ENCODE results near the gene FGFR3.

The FGFR3 gene

GRCh38 chr4:1851575-1852410 lies 58.7 kb downstream of the FGFR3 start:
- no peak for FAIRE-seq
- TF ChIP-seq PAX5 (IDR thresholded peaks at IDR 0.05; ENCODE audit: insufficient read depth, low read length, severe bottlenecking) (no peak), POLR2A (IDR thresholded peaks at IDR 0.05; ENCODE audit: low read depth, low read length) (no peak), POLR2AphosphoS5 (IDR thresholded peaks at IDR 0.05; ENCODE audit: low read depth, low read length) (no peak), SPI1 (IDR thresholded peaks at IDR 0.05; ENCODE audit: low read depth, low read length) (no peak), TAF1 (IDR thresholded peaks at IDR 0.05; ENCODE audit: low read depth, low read length) (no peak), POU2F2 (IDR thresholded peaks at IDR 0.05; ENCODE audit: low read depth, low read length) (no peak)
- no peak for DNase-seq (ENCODE audit: insufficient read length, low spot score)

- FAIRE-seq (no peak), DNase-seq (ENCODE audit: insufficient read length, low spot score) (no peak)
- TF ChIP-seq POU2F2 (IDR thresholded peaks at IDR 0.05; ENCODE audit: low read depth, low read length) (no peak), PAX5 (IDR thresholded peaks at IDR 0.05; ENCODE audit: insufficient read depth, low read length, severe bottlenecking) (no peak), POLR2A (IDR thresholded peaks at IDR 0.05; ENCODE audit: low read depth, low read length) (no peak), SPI1 (IDR thresholded peaks at IDR 0.05; ENCODE audit: low read depth, low read length) (no peak)
Measured at GRCh38 chr4:1852904-1853623, 60.0 kb downstream of the FGFR3 start.

- TF ChIP-seq PAX5 (IDR thresholded peaks at IDR 0.05; ENCODE audit: insufficient read depth, low read length, severe bottlenecking) = no peak
- TF ChIP-seq POLR2AphosphoS5 (IDR thresholded peaks at IDR 0.05; ENCODE audit: low read depth, low read length) = no peak
- no peak for TF ChIP-seq POU2F2 (IDR thresholded peaks at IDR 0.05; ENCODE audit: low read depth, low read length)
- FAIRE-seq (no peak), DNase-seq (ENCODE audit: insufficient read length, low spot score) (no peak)
Measured at GRCh38 chr4:1854752-1855151, 61.7 kb downstream of the FGFR3 start.

- FAIRE-seq = peak; percentile 91
Measured at GRCh38 chr4:1855333-1856070, 62.4 kb downstream of the FGFR3 start.

GRCh38 chr4:1856071-1856942 lies 63.2 kb downstream of the FGFR3 start, which contains the start of gene LETM1:
Gene LETM1, minus strand, starts transcription at chr4:1856156. Its CDS starts 206 bp downstream, at chr4:1855950.
- peak; percentile 97 for DNase-seq (ENCODE audit: insufficient read length, low spot score)

More at GRCh38 chr4:1855333-1856070, 62.4 kb downstream of the FGFR3 start:
- TF ChIP-seq POU2F2 (IDR thresholded peaks at IDR 0.05; ENCODE audit: low read depth, low read length) (no peak), POLR2AphosphoS5 (IDR thresholded peaks at IDR 0.05; ENCODE audit: low read depth, low read length) (no peak), TAF1 (IDR thresholded peaks at IDR 0.05; ENCODE audit: low read depth, low read length) (no peak), POLR2A (IDR thresholded peaks at IDR 0.05; ENCODE audit: low read depth, low read length) (no peak; the same call in 1 of the 2 replicates), PAX5 (IDR thresholded peaks at IDR 0.05; ENCODE audit: insufficient read depth, low read length, severe bottlenecking) (no peak), SPI1 (IDR thresholded peaks at IDR 0.05; ENCODE audit: low read depth, low read length) (no peak)
- peak; percentile 49 for DNase-seq (ENCODE audit: insufficient read length, low spot score)

GRCh38 chr4:1856943-1857699 lies 64.0 kb downstream of the FGFR3 start:
- TF ChIP-seq SPI1 (IDR thresholded peaks at IDR 0.05; ENCODE audit: low read depth, low read length) (no peak), TAF1 (IDR thresholded peaks at IDR 0.05; ENCODE audit: low read depth, low read length) (no peak), POLR2AphosphoS5 (IDR thresholded peaks at IDR 0.05; ENCODE audit: low read depth, low read length) (no peak), POLR2A (IDR thresholded peaks at IDR 0.05; ENCODE audit: low read depth, low read length) (no peak), POU2F2 (IDR thresholded peaks at IDR 0.05; ENCODE audit: low read depth, low read length) (no peak), PAX5 (IDR thresholded peaks at IDR 0.05; ENCODE audit: insufficient read depth, low read length, severe bottlenecking) (no peak)
- DNase-seq (ENCODE audit: insufficient read length, low spot score) = no peak
- peak; percentile 41 for FAIRE-seq

More at GRCh38 chr4:1856071-1856942, 63.2 kb downstream of the FGFR3 start, which contains the start of gene LETM1:
- peak; percentile 100 for FAIRE-seq
- TF ChIP-seq POLR2A (IDR thresholded peaks at IDR 0.05; ENCODE audit: low read depth, low read length) (peak; percentile 57; the same call in 1 of the 2 replicates), POLR2AphosphoS5 (IDR thresholded peaks at IDR 0.05; ENCODE audit: low read depth, low read length) (0 out of 2 replicates have a peak, but pooled peaks have one; percentile 49), TAF1 (IDR thresholded peaks at IDR 0.05; ENCODE audit: low read depth, low read length) (peak; percentile 32; the same call in 1 of the 2 replicates), SPI1 (IDR thresholded peaks at IDR 0.05; ENCODE audit: low read depth, low read length) (no peak)

- no peak for TF ChIP-seq TAF1 (IDR thresholded peaks at IDR 0.05; ENCODE audit: low read depth, low read length)
- DNase-seq (ENCODE audit: insufficient read length, low spot score) (no peak), FAIRE-seq (no peak)
Measured at GRCh38 chr4:1857931-1858330, 64.8 kb downstream of the FGFR3 start.
